HG02943 (cell line): Measurements from ENCODE around the gene TENT4A.

ENCODE experiments used
- ATAC-seq: cut with Tn5 transposase; IDR thresholded peaks from one replicate; pipeline ENCODE4 v1.9.1; 2021; ENCODE audit warnings: mild to moderate bottlenecking, low read depth, moderate library complexity; ENCODE audit not compliant: unreplicated experiment

Gene TENT4A

GRCh38 chr5:6749026-6749716 lies 35.9 kb downstream of the TENT4A start:
- ATAC-seq = no peak

- no peak for ATAC-seq
These were observed 37.1 kb downstream of the TENT4A start for GRCh38 chr5:6750142-6750840.

- no peak for ATAC-seq
These were observed 37.9 kb downstream of the TENT4A start for GRCh38 chr5:6750951-6751685.

- no peak for ATAC-seq
These were observed 39.0 kb downstream of the TENT4A start for GRCh38 chr5:6752236-6752635.

GRCh38 chr5:6752782-6753181 lies 39.5 kb downstream of the TENT4A start:
- no peak for ATAC-seq

GRCh38 chr5:6753851-6754250 lies 40.6 kb downstream of the TENT4A start:
- ATAC-seq = no peak

GRCh38 chr5:6754766-6755165 lies 41.5 kb downstream of the TENT4A start:
- ATAC-seq = no peak

GRCh38 chr5:6755519-6755918 lies 42.3 kb downstream of the TENT4A start:
- ATAC-seq = no peak

GRCh38 chr5:6755941-6756340 lies 42.7 kb downstream of the TENT4A start:
- no peak for ATAC-seq

GRCh38 chr5:6757414-6757969 lies 44.3 kb downstream of the TENT4A start:
- ATAC-seq = no peak

GRCh38 chr5:6758236-6758635 lies 45.0 kb downstream of the TENT4A start:
- ATAC-seq = no peak

GRCh38 chr5:6758706-6759105 lies 45.5 kb downstream of the TENT4A start:
- ATAC-seq = no peak

GRCh38 chr5:6759401-6759800 lies 46.2 kb downstream of the TENT4A start:
- no peak for ATAC-seq

- no peak for ATAC-seq
These were observed 46.8 kb downstream of the TENT4A start for GRCh38 chr5:6759983-6760382.

GRCh38 chr5:6760686-6761085 lies 47.5 kb downstream of the TENT4A start:
- ATAC-seq = no peak

- no peak for ATAC-seq
These were observed 48.1 kb downstream of the TENT4A start for GRCh38 chr5:6761333-6761732.

- no peak for ATAC-seq
These were observed 48.9 kb downstream of the TENT4A start for GRCh38 chr5:6762116-6762515.

GRCh38 chr5:6762697-6763096 lies 49.5 kb downstream of the TENT4A start:
- no peak for ATAC-seq

GRCh38 chr5:6763191-6763590 lies 50.0 kb downstream of the TENT4A start:
- ATAC-seq = no peak

GRCh38 chr5:6765612-6766525 lies 52.6 kb downstream of the TENT4A start:
- ATAC-seq = peak; percentile 76
